Hepatocyte (in vitro differentiated cells): Measurements from ENCODE around the gene RYR3. TPM values are rescaled to one million over a fixed set of nuclear protein-coding genes. Genes with fewer than 3 reads are reported as not detected.

Source experiments
- DNase-seq: peaks from one replicate; pipeline ENCODE4 v3.0.0-alpha.2; 2016; ENCODE audit warnings: low spot score
- H2AFZ ChIP-seq: fragments of 200-600 bp; sonication (generic); 2 replicates; pipeline ENCODE4 v1.6.0; 2016; ENCODE audit warnings: antibody characterized with exemption, mild to moderate bottlenecking
- H3K27ac ChIP-seq: fragments of 200-600 bp; sonication (generic); 2 replicates; pipeline ENCODE4 v1.5.1; 2016; ENCODE audit warnings: mild to moderate bottlenecking
- H3K27me3 ChIP-seq: fragments of 200-600 bp; sonication (generic); 2 replicates; pipeline ENCODE4 v1.6.1; 2016
- H3K36me3 ChIP-seq: fragments of 200-600 bp; sonication (generic); replicated peaks from 2 replicates; pipeline ENCODE4 v1.5.1; 2016; ENCODE audit warnings: low read depth; ENCODE audit not compliant: insufficient read depth
- H3K4me1 ChIP-seq: fragments of 200-600 bp; sonication (generic); 2 replicates; pipeline ENCODE4 v1.5.1; 2016; ENCODE audit warnings: mild to moderate bottlenecking, moderate library complexity; ENCODE audit not compliant: insufficient read depth
- H3K4me2 ChIP-seq: fragments of 200-600 bp; sonication (generic); 2 replicates; pipeline ENCODE4 v1.6.0; 2016
- H3K4me3 ChIP-seq: fragments of 200-600 bp; sonication (generic); 2 replicates; pipeline ENCODE4 v1.5.1; 2016; ENCODE audit warnings: mild to moderate bottlenecking
- H3K79me2 ChIP-seq: fragments of 200-600 bp; sonication (generic); 2 replicates; pipeline ENCODE4 v1.6.0; 2017; ENCODE audit warnings: mild to moderate bottlenecking
- H3K9me2 ChIP-seq: fragments of 200-600 bp; sonication (generic); replicated peaks from 2 replicates; pipeline ENCODE4 v1.6.0; 2017; ENCODE audit warnings: mild to moderate bottlenecking; ENCODE audit not compliant: insufficient read depth
- H3K9me3 ChIP-seq: fragments of 200-600 bp; sonication (generic); 2 replicates; pipeline ENCODE4 v1.5.1; 2016; ENCODE audit warnings: low read depth, mild to moderate bottlenecking
- H4K20me1 ChIP-seq: fragments of 200-600 bp; sonication (generic); 2 replicates; pipeline ENCODE4 v1.6.0; 2016; ENCODE audit warnings: mild to moderate bottlenecking; ENCODE audit not compliant: insufficient read depth, poor library complexity, severe bottlenecking
- EZH2 ChIP-seq: fragments of 200-600 bp; sonication (generic); IDR thresholded peaks from 2 replicates; pipeline ENCODE4 v1.6.1; 2016; ENCODE audit warnings: antibody characterized with exemption, mild to moderate bottlenecking, borderline replicate concordance
- EZH2phosphoT487 ChIP-seq: fragments of 200-600 bp; sonication (generic); IDR thresholded peaks from one replicate; pipeline ENCODE4 v1.6.1; 2018; ENCODE audit warnings: antibody characterized with exemption, mild to moderate bottlenecking, low read depth, moderate library complexity; ENCODE audit not compliant: unreplicated experiment, severe bottlenecking
- WGBS: methylation state at CpG from one replicate; pipeline ENCODE4 v1.1.6; 2016; ENCODE audit warnings: low lambda C conversion rate; ENCODE audit errors: missing lambda C conversion rate; 5-methylcytosine and 5-hydroxymethylcytosine counted together
- polyA plus RNA-seq: library from polyadenylated mRNA; unstranded; fragments of >200 nt; fragmentation: Nextera tagmentation; extraction: Ambion mirVana; gene quantifications from 2 replicates; pipeline ENCODE4 v1.2.1, GENCODE V29; 2016
- total RNA-seq: library from RNA; depleted of rRNA; stranded (reverse); fragments of >200 nt; gene quantifications from 2 replicates; pipeline ENCODE4 v1.2.3, GENCODE V29; 2014
- TF ChIP-seq, protein P1 (sequence below): fragments of 200-600 bp; sonication (generic); IDR thresholded peaks from 2 replicates; pipeline ENCODE4 v1.5.1; 2016; ENCODE audit warnings: antibody characterized with exemption, mild to moderate bottlenecking; ENCODE audit not compliant: poor library complexity

Gene RYR3
- total and polyA plus RNA-seq, 2 experiments from 2014 or later: 0.36 to 0.37 TPM

DNA sequence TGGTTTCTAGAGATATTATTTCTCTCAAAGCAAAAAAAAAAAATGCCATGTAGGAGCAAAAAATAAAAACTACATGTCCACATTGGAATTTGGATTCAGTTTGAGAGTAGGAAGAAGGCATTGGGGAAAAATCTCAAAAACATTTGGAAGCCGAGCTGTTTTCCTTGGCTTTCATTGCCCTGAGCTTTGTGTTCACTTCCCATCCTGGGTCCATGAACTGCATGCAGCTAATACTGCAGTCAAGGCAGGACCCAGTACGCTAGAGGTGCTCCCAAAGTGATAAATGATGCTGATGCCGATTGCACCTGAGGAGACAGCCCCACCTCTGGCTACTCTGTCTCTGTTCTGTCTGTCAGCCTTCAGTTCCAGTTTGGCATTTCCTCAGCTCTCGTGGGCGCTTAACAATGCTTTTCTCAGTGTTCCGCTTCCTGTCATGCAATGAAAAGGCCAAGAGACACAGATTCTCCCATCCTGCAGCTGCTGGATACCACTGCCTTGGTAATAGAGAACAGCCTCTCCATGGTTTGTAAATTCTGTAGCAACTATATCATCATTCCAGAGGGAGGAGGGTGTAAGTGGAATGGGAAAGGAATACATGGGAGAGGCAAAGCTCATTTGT lies 181.8 kb downstream of the RYR3 start:
- WGBS: 78% methylated on average over 6 of the region's 6 CpGs
- H4K20me1 ChIP-seq: no peaks in the 10 kb centered on the region
- DNase-seq: no peak
- no peaks in the 10 kb centered on the region for H3K79me2 ChIP-seq
- TF ChIP-seq EZH2phosphoT487 (no peak), EZH2 (no peak)
- TF ChIP-seq, protein P1, sequence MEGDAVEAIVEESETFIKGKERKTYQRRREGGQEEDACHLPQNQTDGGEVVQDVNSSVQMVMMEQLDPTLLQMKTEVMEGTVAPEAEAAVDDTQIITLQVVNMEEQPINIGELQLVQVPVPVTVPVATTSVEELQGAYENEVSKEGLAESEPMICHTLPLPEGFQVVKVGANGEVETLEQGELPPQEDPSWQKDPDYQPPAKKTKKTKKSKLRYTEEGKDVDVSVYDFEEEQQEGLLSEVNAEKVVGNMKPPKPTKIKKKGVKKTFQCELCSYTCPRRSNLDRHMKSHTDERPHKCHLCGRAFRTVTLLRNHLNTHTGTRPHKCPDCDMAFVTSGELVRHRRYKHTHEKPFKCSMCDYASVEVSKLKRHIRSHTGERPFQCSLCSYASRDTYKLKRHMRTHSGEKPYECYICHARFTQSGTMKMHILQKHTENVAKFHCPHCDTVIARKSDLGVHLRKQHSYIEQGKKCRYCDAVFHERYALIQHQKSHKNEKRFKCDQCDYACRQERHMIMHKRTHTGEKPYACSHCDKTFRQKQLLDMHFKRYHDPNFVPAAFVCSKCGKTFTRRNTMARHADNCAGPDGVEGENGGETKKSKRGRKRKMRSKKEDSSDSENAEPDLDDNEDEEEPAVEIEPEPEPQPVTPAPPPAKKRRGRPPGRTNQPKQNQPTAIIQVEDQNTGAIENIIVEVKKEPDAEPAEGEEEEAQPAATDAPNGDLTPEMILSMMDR: no peak
- H3K27ac ChIP-seq: no peak overlapping the region
- H3K4me2 ChIP-seq: no peak overlapping the region
- no peak overlapping the region for H2AFZ ChIP-seq
- H3K36me3 ChIP-seq: no peaks in the 10 kb centered on the region
- no peaks in the 10 kb centered on the region for H3K9me2 ChIP-seq
- no peaks in the 10 kb centered on the region for H3K4me1 ChIP-seq
- no peak overlapping the region for H3K4me3 ChIP-seq
- no peaks in the 10 kb centered on the region for H3K9me3 ChIP-seq
- peaks cover 12% of the 10 kb centered on the region for H3K27me3 ChIP-seq

DNA sequence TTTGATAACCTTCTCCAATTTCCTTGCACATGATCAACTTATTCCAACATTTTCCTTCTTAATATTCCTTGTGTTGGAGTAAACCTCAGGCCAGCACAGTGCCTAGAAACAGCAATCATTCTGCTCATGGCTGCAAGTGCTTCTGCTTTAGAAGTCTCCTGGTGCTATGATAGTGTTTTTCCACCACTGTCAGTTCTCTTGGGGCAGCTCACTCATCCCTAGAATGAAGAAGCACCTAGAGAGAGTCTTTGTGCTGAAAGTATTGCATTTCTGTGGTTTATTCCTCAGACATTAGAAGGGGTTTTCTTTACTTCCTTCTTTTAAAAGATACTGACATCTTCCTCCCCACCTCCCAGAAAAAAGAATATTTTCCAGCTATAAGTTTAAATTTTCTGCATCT lies 183.5 kb downstream of the RYR3 start:
- H3K4me3 ChIP-seq: no peak overlapping the region
- H3K27ac ChIP-seq: no peak overlapping the region
- no peak for DNase-seq
- H4K20me1 ChIP-seq: no peaks in the 10 kb centered on the region
- H3K4me2 ChIP-seq: no peak overlapping the region
- no peaks in the 10 kb centered on the region for H3K9me3 ChIP-seq
- TF ChIP-seq, protein P1: no peak
- TF ChIP-seq EZH2 (no peak), EZH2phosphoT487 (no peak)
- peaks cover 12% of the 10 kb centered on the region for H3K27me3 ChIP-seq
- no peaks in the 10 kb centered on the region for H3K9me2 ChIP-seq
- H2AFZ ChIP-seq: no peak overlapping the region
- H3K36me3 ChIP-seq: no peaks in the 10 kb centered on the region
- no peaks in the 10 kb centered on the region for H3K79me2 ChIP-seq
- H3K4me1 ChIP-seq: no peaks in the 10 kb centered on the region

DNA sequence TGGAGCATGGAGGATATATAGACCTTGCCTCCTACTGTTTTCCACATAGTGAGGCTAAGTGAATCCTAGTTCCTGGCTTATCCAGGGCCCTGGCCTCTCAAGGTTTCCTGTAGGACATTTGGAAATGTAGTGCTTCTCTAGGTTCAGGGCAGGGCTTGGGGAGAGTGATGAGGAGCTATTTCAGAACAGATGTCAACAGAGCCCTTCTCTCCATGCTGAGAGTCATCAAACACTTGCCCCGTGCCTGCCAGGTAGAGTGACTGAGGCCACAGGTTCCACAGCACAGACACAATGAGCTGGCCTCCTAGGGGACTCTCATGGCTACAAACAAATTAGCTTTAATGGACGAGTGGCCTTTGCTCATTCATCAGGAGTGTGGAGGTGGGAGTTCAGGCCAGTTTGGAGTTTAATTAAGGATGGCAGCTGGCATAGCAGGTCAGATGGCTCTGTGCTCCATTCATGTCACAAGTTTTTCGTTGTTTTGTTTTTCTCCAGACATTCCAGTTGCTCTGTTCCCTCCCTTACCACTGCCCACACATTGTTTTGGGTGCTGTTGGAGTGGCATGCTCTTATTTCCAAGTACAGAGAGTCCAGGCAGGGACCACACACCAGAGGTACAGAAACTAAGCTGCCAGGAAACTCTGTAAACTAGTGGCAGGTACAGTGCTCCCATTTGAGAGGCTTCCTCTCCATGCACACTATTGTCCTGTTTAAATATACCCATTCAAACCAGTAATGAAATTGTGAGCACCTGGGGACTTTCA lies 189.8 kb downstream of the RYR3 start:
- DNase-seq: no peak
- no peaks in the 10 kb centered on the region for H3K9me3 ChIP-seq

More for the DNA sequence above, 189.8 kb downstream of the RYR3 start:
- Histone ChIP-seq H3K27ac (no peak overlapping the region), H2AFZ (no peak overlapping the region), H4K20me1 (no peaks in the 10 kb centered on the region), H3K79me2 (no peaks in the 10 kb centered on the region), H3K4me2 (no peak overlapping the region), H3K4me1 (no peaks in the 10 kb centered on the region), H3K9me2 (no peaks in the 10 kb centered on the region), H3K36me3 (no peaks in the 10 kb centered on the region), H3K27me3 (no peaks in the 10 kb centered on the region), H3K4me3 (no peak overlapping the region)
- WGBS: 80% methylated on average over 3 of the region's 3 CpGs
- TF ChIP-seq EZH2phosphoT487 (no peak), EZH2 (no peak)
- TF ChIP-seq, protein P1: no peak
